HepG2 (cell line): ENCODE results near the gene GBP2. TPM values are rescaled to one million over a fixed set of nuclear protein-coding genes. Genes with fewer than 3 reads are reported as not detected.

Experiments
- ATAC-seq: fragments of 200-7000 bp; cut with Tn5 transposase; 3 replicates; pipeline ENCODE4 v1.9.1; 2020; ENCODE audit warnings: mild to moderate bottlenecking, moderate library complexity
- BruUV-seq: library from RNA; stranded (reverse); fragments of 400-500 nt; replicated peaks from 2 replicates; lab custom pipeline; 2021; lab: Mats Ljungman, UMichigan
- CTCF ChIA-PET: fragments of 300-600 bp; formaldehyde crosslinking; extraction: SDS; loops from one replicate; lab custom pipeline; 2021; ENCODE audit warnings: low total read pairs, inconsistent platforms, low intra/inter-chr PET ratio; lab: Yijun Ruan, JAX
- POLR2A ChIA-PET: fragments of 350-600 bp; sonication (Branson Sonifier 250); formaldehyde crosslinking; loops from one replicate; lab custom pipeline; 2020; ENCODE audit warnings: antibody characterized with exemption, inconsistent platforms; lab: Yijun Ruan, JAX
- DNase-seq: peaks from one replicate; pipeline ENCODE4 v3.0.0-alpha.2; 2015; ENCODE audit warnings: low spot score
- FAIRE-seq: peaks from 3 replicates; lab custom pipeline; 2011; peaks lifted over from hg19 to GRCh38; lab: Jason Lieb, UNC
- H2AFZ ChIP-seq: one replicate; pipeline ENCODE4 v1.6.1; 2011; ENCODE audit warnings: low read length, inconsistent platforms
- H3K27ac ChIP-seq: fragments of 300-600 bp; 3 replicates; pipeline ENCODE4 v1.8.0; 2011; ENCODE audit warnings: mixed run types, mild to moderate bottlenecking, mixed read lengths, low read length, inconsistent platforms; ENCODE audit not compliant: insufficient read depth; ENCODE audit errors: extremely low read length
- H3K27me3 ChIP-seq, 2 experiments: fragments of 200-600 bp in 1 of 2; 2 replicates in 1 of 2; 3 replicates in 1 of 2; pipeline versions ENCODE4 v1.6.0 to v1.8.0; 2011; ENCODE audit warnings: low read length in 2 of 2, mild to moderate bottlenecking in 2 of 2, moderate library complexity in 2 of 2, inconsistent platforms in 1 of 2; ENCODE audit not compliant: insufficient read depth in 2 of 2, control insufficient read depth in 1 of 2
- H3K36me3 ChIP-seq, 2 experiments: fragments of 200-600 bp in 1 of 2; replicated peaks in 1 of 2; 2 replicates in 1 of 2; 3 replicates in 1 of 2; pipeline versions ENCODE4 v1.5.1 to v1.8.0; 2011; ENCODE audit warnings: low read length in 2 of 2, inconsistent platforms in 1 of 2; ENCODE audit not compliant: insufficient read depth in 2 of 2, control insufficient read depth in 1 of 2
- H3K4me1 ChIP-seq: 2 replicates; pipeline ENCODE4 v1.5.1; 2012; ENCODE audit warnings: low read length, inconsistent platforms; ENCODE audit not compliant: insufficient read depth
- H3K4me2 ChIP-seq: 2 replicates; pipeline ENCODE4 v1.6.0; 2011; ENCODE audit warnings: low read depth, low read length, inconsistent platforms
- H3K4me3 ChIP-seq, 3 experiments: fragments of 200-600 bp in 1 of 3; sonication (generic), shearing (Covaris generic) in 1 of 3; replicated peaks in 1 of 3; 2 replicates each; pipeline ENCODE4 v1.5.1; 2011 to 2016; ENCODE audit warnings: low read length in 3 of 3, inconsistent platforms in 2 of 3, low read depth in 2 of 3, mild to moderate bottlenecking in 2 of 3, control low read depth in 1 of 3, mixed read lengths in 1 of 3; ENCODE audit not compliant: insufficient read depth in 1 of 3
- H3K79me2 ChIP-seq: one replicate; pipeline ENCODE4 v1.6.1; 2011; ENCODE audit warnings: low read length, inconsistent platforms; ENCODE audit not compliant: insufficient read depth
- H3K9ac ChIP-seq: 2 replicates; pipeline ENCODE4 v1.6.0; 2011; ENCODE audit warnings: mild to moderate bottlenecking, low read depth, low read length, inconsistent platforms; ENCODE audit not compliant: insufficient read depth
- H3K9me3 ChIP-seq: 2 replicates; pipeline ENCODE4 v1.5.1; 2012; ENCODE audit warnings: mild to moderate bottlenecking, low read length
- H4K20me1 ChIP-seq: 2 replicates; pipeline ENCODE4 v1.6.0; 2011; ENCODE audit warnings: inconsistent platforms, mild to moderate bottlenecking, low read length, moderate library complexity; ENCODE audit not compliant: insufficient read depth
- CENPX ChIP-seq: sonication (generic); formaldehyde crosslinking; IDR thresholded peaks from 2 replicates; pipeline ENCODE4 v1.9.0; 2021; ENCODE audit warnings: mild to moderate bottlenecking, missing genetic modification reagents, moderate library complexity
- EP300 ChIP-seq, 3 experiments: sonication (generic) in 1 of 3; formaldehyde crosslinking in 1 of 3; IDR thresholded peaks; 2 replicates each; pipeline versions ENCODE4 v1.5.1 to v1.6.1; 2011 to 2020; ENCODE audit warnings: low read depth in 2 of 3, low read length in 2 of 3, borderline replicate concordance in 1 of 3, improper control_type of control experiment in 1 of 3, mild to moderate bottlenecking in 1 of 3, missing genetic modification reagents in 1 of 3, moderate library complexity in 1 of 3
- HINFP ChIP-seq: sonication (generic); formaldehyde crosslinking; IDR thresholded peaks from 2 replicates; pipeline ENCODE4 v1.4.0; 2020; ENCODE audit warnings: low read depth, mild to moderate bottlenecking, missing genetic modification reagents
- POLR2G ChIP-seq: fragments of 200-400 bp; formaldehyde crosslinking; IDR thresholded peaks from 2 replicates; pipeline ENCODE4 v1.6.1; 2018; ENCODE audit warnings: mild to moderate bottlenecking, low read depth, low read length, moderate library complexity
- PPARG ChIP-seq: conservative IDR thresholded peaks from 2 replicates; pipeline ENCODE4 v1.6.1; 2016; ENCODE audit warnings: missing biosample characterization, missing genetic modification reagents
- SOX13 ChIP-seq, 3 experiments: fragments of 450-650 bp in 1 of 3; sonication (generic) in 1 of 3; formaldehyde crosslinking in 1 of 3; IDR thresholded peaks in 2 of 3; conservative IDR thresholded peaks in 1 of 3; 2 replicates each; pipeline versions ENCODE4 v1.5.0 to v1.6.1; 2016 to 2020; ENCODE audit warnings: antibody characterized with exemption in 1 of 3, mild to moderate bottlenecking in 1 of 3, missing compliant biosample characterization in 1 of 3, missing genetic modification reagents in 1 of 3, moderate library complexity in 1 of 3
- THAP7 ChIP-seq: sonication (generic); formaldehyde crosslinking; IDR thresholded peaks from 2 replicates; pipeline ENCODE4 v1.8.1; 2023; ENCODE audit warnings: mild to moderate bottlenecking, missing genetic modification reagents
- TOPORS ChIP-seq: sonication (generic); formaldehyde crosslinking; IDR thresholded peaks from 2 replicates; pipeline ENCODE4 v1.8.0; 2023; ENCODE audit warnings: mild to moderate bottlenecking, missing genetic modification reagents
- ZNF234 ChIP-seq: sonication (generic); formaldehyde crosslinking; conservative IDR thresholded peaks from 2 replicates; pipeline ENCODE4 v1.5.1; 2020; ENCODE audit warnings: mild to moderate bottlenecking, missing genetic modification reagents
- ZNF383 ChIP-seq: sonication (generic); formaldehyde crosslinking; IDR thresholded peaks from 2 replicates; pipeline ENCODE4 v1.4.0; 2020; ENCODE audit warnings: missing genetic modification reagents, mild to moderate bottlenecking, borderline replicate concordance
- ZNF512 ChIP-seq: sonication (generic); formaldehyde crosslinking; IDR thresholded peaks from 2 replicates; pipeline ENCODE4 v1.4.0; 2020; ENCODE audit warnings: mild to moderate bottlenecking, missing genetic modification reagents
- ZNF616 ChIP-seq: sonication (generic); formaldehyde crosslinking; IDR thresholded peaks from 2 replicates; pipeline ENCODE4 v1.5.0; 2020; ENCODE audit warnings: low read depth, mild to moderate bottlenecking, missing genetic modification reagents
- ZNF850 ChIP-seq: sonication (generic); formaldehyde crosslinking; conservative IDR thresholded peaks from 2 replicates; pipeline ENCODE4 v1.9.0; 2021; ENCODE audit warnings: mild to moderate bottlenecking, missing genetic modification reagents
- ZSCAN31 ChIP-seq: sonication (generic); formaldehyde crosslinking; IDR thresholded peaks from 2 replicates; pipeline ENCODE4 v1.5.0; 2020; ENCODE audit warnings: low read depth, mild to moderate bottlenecking, missing genetic modification reagents
- WGBS: methylation state at CpG from one replicate; pipeline ENCODE4 v1.1.6; 2017; ENCODE audit warnings: low lambda C conversion rate; 5-methylcytosine and 5-hydroxymethylcytosine counted together
- in situ Hi-C: cut with HindIII; loops from 2 replicates; pipeline ENCODE4 v1.10.0; 2017; ENCODE audit warnings: low pct_unique_long_range_greater_than_20kb; ENCODE audit not compliant: extremely low pct_ligation_motif_present
- intact Hi-C: fragments of 100-400 bp; cut with micrococcal nuclease; formaldehyde crosslinking; loops from one replicate; pipeline ENCODE4 v1.10.0; 2022; ENCODE audit not compliant: unreplicated experiment
- polyA plus RNA-seq, 8 experiments: library from polyadenylated mRNA; depleted of rRNA in 3 of 8; stranded (reverse) in 7 of 8; unstranded in 1 of 8; fragments of >200 nt; fragmentation: Illumina TruSeq in 4 of 8; extraction: Trizol in 4 of 8; gene quantifications; 2 replicates each; pipeline versions ENCODE4 v1.2.1 to v1.2.3, GENCODE V29; 2011 to 2016; ENCODE audit warnings: low read depth in 4 of 8, missing spikeins in 1 of 8, mixed read lengths in 1 of 8; ENCODE audit not compliant: insufficient read depth in 1 of 8
- total RNA-seq, 5 experiments: library from RNA; depleted of rRNA; stranded (reverse); fragments of >200 nt; fragmentation: Illumina TruSeq; extraction: Trizol; gene quantifications; 2 replicates each; pipeline ENCODE4 v1.2.3, GENCODE V29; 2016; ENCODE audit warnings: low read depth in 1 of 5

Gene GBP2
- total and polyA plus RNA-seq, 2 of the 13 experiments (the other 11 are each of a cell fraction or from before 2014, with no cell fraction given), result 5.1 to 6.2 TPM

- DNase-seq, result no peak
- no peak overlapping the region for H3K4me2 ChIP-seq
- no peaks in the 10 kb centered on the region for H3K79me2 ChIP-seq
- no peak overlapping the region for H3K9ac ChIP-seq
- H2AFZ ChIP-seq, result no peak overlapping the region
- H3K4me3 ChIP-seq, result no peak overlapping the region
- no peaks in the 10 kb centered on the region for H3K36me3 ChIP-seq
- no peak for FAIRE-seq
- CTCF ChIA-PET, result no interaction called here
- POLR2A ChIA-PET, result no interaction called here
- H3K27me3 ChIP-seq, result no peaks in the 10 kb centered on the region; a peak in 1 of 5 replicates
- H3K4me1 ChIP-seq, result peaks cover 9% of the 10 kb centered on the region; the same call in 1 of the 2 replicates
- no CpG with 5 or more reads among the region's 1 CpG for WGBS
- no peaks in the 10 kb centered on the region for H4K20me1 ChIP-seq
- in situ Hi-C loops (no loop called here), intact Hi-C loops (no loop called here)
- no TSS peak for BruUV-seq
- ATAC-seq, result no peak
- H3K27ac ChIP-seq, result no peak overlapping the region
- no peaks in the 10 kb centered on the region for H3K9me3 ChIP-seq
- TF ChIP-seq ZSCAN31 (CRISPR knock-in tag) (no peak), ZNF512 (no peak), EP300 (IDR thresholded peaks at IDR 0.05; ENCODE audit: low read depth in 2 of 2, low read length in 2 of 2) (no peak), EP300 (CRISPR knock-in tag; IDR thresholded peaks at IDR 0.05; ENCODE audit: borderline replicate concordance) (no peak), SOX13 (IDR thresholded peaks at IDR 0.05) (no peak), SOX13 (CRISPR knock-in tag; conservative IDR thresholded peaks at IDR 0.05 in 1 of 2, IDR thresholded peaks at IDR 0.05 in 1 of 2) (no peak), ZNF234 (CRISPR knock-in tag) (no peak), PPARG (CRISPR knock-in tag) (no peak), CENPX (CRISPR knock-in tag) (no peak), THAP7 (no peak), ZNF850 (CRISPR knock-in tag) (no peak), ZNF383 (CRISPR knock-in tag) (no peak), TOPORS (CRISPR knock-in tag) (no peak), POLR2G (no peak), HINFP (CRISPR knock-in tag) (no peak), ZNF616 (CRISPR knock-in tag) (no peak)
Observed at GRCh38 chr1:89133747-89134146, 7.8 kb upstream of the GBP2 start.
